Measurements from ENCODE around the gene TANGO2.

TANGO2 gene

GRCh38 chr22:20083157-20083890, 62.4 kb downstream of the TANGO2 start:
- Histone ChIP-seq H3K27ac (ENCODE audit: low read length) (no peak overlapping the region), H3K36me3 (ENCODE audit: control insufficient read depth in 1 of 2, insufficient read depth in 2 of 2, low read length in 2 of 2) (peaks cover 25 to 28% of the 10 kb centered on the region in 2 donors), H3K4me1 (ENCODE audit: control insufficient read depth in 1 of 2, insufficient read depth in 2 of 2, low read length in 2 of 2) (peaks cover 3 to 40% of the 10 kb centered on the region in 2 donors), H3K27me3 (ENCODE audit: low read depth, low read length) (no peaks in the 10 kb centered on the region), H3K4me3 (ENCODE audit: low read depth in 1 of 2, low read length in 2 of 2) (no peak overlapping the region), H3K9me3 (ENCODE audit: control insufficient read depth in 1 of 2, low read length in 2 of 2) (no peaks in the 10 kb centered on the region)

GRCh38 chr22:20083891-20084546, 63.1 kb downstream of the TANGO2 start:
- Histone ChIP-seq H3K4me1 (ENCODE audit: control insufficient read depth in 1 of 2, insufficient read depth in 2 of 2, low read length in 2 of 2) (peaks cover 3 to 40% of the 10 kb centered on the region in 2 donors), H3K9me3 (ENCODE audit: control insufficient read depth in 1 of 2, low read length in 2 of 2) (no peaks in the 10 kb centered on the region), H3K27ac (ENCODE audit: low read length) (no peak overlapping the region), H3K4me3 (ENCODE audit: low read depth in 1 of 2, low read length in 2 of 2) (no peak overlapping the region), H3K27me3 (ENCODE audit: low read depth, low read length) (no peaks in the 10 kb centered on the region), H3K36me3 (ENCODE audit: control insufficient read depth in 1 of 2, insufficient read depth in 2 of 2, low read length in 2 of 2) (peaks cover 32% of the 10 kb centered on the region in 2 donors)

- H3K4me1 ChIP-seq (ENCODE audit: control insufficient read depth in 1 of 2, insufficient read depth in 2 of 2, low read length in 2 of 2) = peaks cover 3 to 40% of the 10 kb centered on the region in 2 donors
- no peaks in the 10 kb centered on the region for H3K27me3 ChIP-seq (ENCODE audit: low read depth, low read length)
- H3K27ac ChIP-seq (ENCODE audit: low read length) = no peak overlapping the region
- no peaks in the 10 kb centered on the region for H3K9me3 ChIP-seq (ENCODE audit: control insufficient read depth in 1 of 2, low read length in 2 of 2)
- H3K36me3 ChIP-seq (ENCODE audit: control insufficient read depth in 1 of 2, insufficient read depth in 2 of 2, low read length in 2 of 2) = peaks cover 39 to 40% of the 10 kb centered on the region in 2 donors
- H3K4me3 ChIP-seq (ENCODE audit: low read depth in 1 of 2, low read length in 2 of 2) = no peak overlapping the region
Observed at GRCh38 chr22:20084547-20085413, 63.9 kb downstream of the TANGO2 start.

GRCh38 chr22:20085651-20086050, 64.7 kb downstream of the TANGO2 start:
- Histone ChIP-seq H3K4me3 (ENCODE audit: low read depth in 1 of 2, low read length in 2 of 2) (no peak overlapping the region), H3K27me3 (ENCODE audit: low read depth, low read length) (no peaks in the 10 kb centered on the region), H3K27ac (ENCODE audit: low read length) (no peak overlapping the region), H3K4me1 (ENCODE audit: control insufficient read depth in 1 of 2, insufficient read depth in 2 of 2, low read length in 2 of 2) (peaks cover 3 to 40% of the 10 kb centered on the region in 2 donors), H3K9me3 (ENCODE audit: control insufficient read depth in 1 of 2, low read length in 2 of 2) (no peaks in the 10 kb centered on the region), H3K36me3 (ENCODE audit: control insufficient read depth in 1 of 2, insufficient read depth in 2 of 2, low read length in 2 of 2) (peaks cover 48 to 49% of the 10 kb centered on the region in 2 donors)

DNA sequence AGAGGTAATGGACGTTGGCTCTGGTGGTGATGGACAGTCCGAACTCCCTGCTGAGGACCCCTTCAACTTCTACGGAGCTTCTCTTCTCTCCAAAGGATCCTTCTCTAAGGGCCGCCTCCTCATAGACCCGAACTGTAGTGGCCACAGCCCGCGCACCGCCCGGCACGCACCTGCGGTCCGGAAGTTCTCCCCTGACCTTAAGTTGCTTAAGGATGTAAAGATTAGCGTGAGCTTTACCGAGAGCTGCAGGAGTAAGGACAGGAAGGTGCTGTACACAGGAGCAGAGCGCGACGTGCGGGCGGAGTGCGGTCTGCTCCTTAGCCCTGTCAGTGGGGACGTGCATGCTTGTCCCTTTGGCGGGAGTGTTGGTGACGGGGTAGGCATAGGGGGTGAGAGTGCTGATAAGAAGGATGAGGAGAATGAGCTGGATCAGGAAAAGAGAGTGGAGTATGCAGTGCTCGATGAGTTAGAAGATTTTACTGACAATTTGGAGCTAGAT, 65.2 kb downstream of the TANGO2 start:
- Histone ChIP-seq H3K27ac (ENCODE audit: low read length) (no peak overlapping the region), H3K4me3 (ENCODE audit: low read depth in 1 of 2, low read length in 2 of 2) (no peak overlapping the region), H3K36me3 (ENCODE audit: control insufficient read depth in 1 of 2, insufficient read depth in 2 of 2, low read length in 2 of 2) (peaks cover 53 to 54% of the 10 kb centered on the region in 2 donors), H3K9me3 (ENCODE audit: control insufficient read depth in 1 of 2, low read length in 2 of 2) (no peaks in the 10 kb centered on the region), H3K27me3 (ENCODE audit: low read depth, low read length) (no peaks in the 10 kb centered on the region), H3K4me1 (ENCODE audit: control insufficient read depth in 1 of 2, insufficient read depth in 2 of 2, low read length in 2 of 2) (peaks cover 3 to 35% of the 10 kb centered on the region in 2 donors)

DNA sequence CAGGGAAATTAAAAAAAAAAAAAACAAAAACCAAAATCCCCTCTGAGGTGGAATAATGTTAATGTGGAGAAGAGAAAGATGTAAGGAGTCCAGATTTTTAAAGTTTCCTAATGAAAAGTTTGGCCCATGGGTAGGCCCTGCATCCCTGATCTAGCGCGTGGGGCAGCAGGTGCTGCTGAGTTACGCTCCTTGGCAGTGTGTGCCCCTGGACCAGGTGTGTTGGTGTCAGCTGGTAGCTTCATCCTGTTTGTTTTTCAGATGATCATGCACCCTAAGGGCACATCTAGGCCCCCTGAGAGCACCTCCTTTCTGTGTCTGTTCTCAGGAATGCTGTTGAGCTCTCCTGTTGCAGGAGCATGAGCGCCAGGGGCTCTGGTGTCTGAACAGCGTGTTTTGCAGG, 65.9 kb downstream of the TANGO2 start:
- Histone ChIP-seq H3K27me3 (ENCODE audit: low read depth, low read length) (no peaks in the 10 kb centered on the region), H3K4me3 (ENCODE audit: low read depth in 1 of 2, low read length in 2 of 2) (no peak overlapping the region), H3K27ac (ENCODE audit: low read length) (no peak overlapping the region), H3K9me3 (ENCODE audit: control insufficient read depth in 1 of 2, low read length in 2 of 2) (no peaks in the 10 kb centered on the region), H3K36me3 (ENCODE audit: control insufficient read depth in 1 of 2, insufficient read depth in 2 of 2, low read length in 2 of 2) (peaks cover 59% of the 10 kb centered on the region in 2 donors), H3K4me1 (ENCODE audit: control insufficient read depth in 1 of 2, insufficient read depth in 2 of 2, low read length in 2 of 2) (peaks cover under 1 to 29% of the 10 kb centered on the region in 2 donors)

DNA sequence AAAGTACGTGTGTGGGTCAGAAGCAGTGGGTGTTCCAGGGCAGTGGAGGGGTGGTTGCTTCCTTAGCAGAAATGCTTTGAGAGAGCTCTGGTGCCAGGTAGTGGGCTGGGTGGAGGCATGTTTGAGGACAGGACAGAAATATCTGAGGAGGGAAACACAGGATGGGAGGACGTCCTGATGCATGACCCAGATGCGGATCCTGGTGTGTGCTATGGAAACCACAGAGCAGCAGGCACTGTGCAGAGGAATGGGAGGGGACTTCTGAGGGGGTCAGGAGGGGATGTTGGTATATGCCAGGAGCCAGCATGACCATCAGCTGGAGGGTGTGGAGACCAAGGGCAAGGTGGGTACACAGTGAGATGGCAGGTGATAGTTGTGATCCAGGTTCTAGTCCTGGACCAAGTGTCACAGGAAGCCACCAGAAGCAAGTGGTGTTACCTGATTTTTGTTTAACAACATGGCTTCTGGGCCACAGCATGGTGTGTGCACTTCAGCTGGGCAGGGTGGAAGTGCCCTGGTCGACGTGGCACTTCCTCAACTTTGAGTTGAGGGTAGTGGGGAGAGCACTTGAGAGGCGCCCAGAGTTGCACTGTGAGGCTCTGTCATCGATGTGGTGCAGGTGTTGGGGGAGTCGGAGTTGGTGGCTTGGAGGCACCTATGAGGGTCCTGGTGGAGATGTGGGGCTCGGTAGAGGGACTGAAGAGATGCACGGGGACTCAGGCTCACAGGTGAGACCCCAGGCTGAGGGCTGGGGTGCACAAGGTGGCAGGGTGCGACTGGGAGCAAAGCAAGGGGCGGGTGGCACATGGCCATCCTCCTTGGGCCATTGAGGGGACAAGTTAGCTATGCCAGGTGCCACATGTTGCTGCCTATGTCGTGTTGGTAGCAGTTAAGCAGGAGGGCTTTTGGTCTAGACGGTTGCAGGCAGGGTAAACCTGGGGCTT, 66.7 kb downstream of the TANGO2 start:
- peaks cover 0 to 26% of the 10 kb centered on the region in 2 donors for H3K4me1 ChIP-seq (ENCODE audit: control insufficient read depth in 1 of 2, insufficient read depth in 2 of 2, low read length in 2 of 2)

GRCh38 chr22:20088263-20088648, 67.3 kb downstream of the TANGO2 start:
- Histone ChIP-seq H3K36me3 (ENCODE audit: control insufficient read depth in 1 of 2, insufficient read depth in 2 of 2, low read length in 2 of 2) (peaks cover 67 to 72% of the 10 kb centered on the region in 2 donors), H3K27me3 (ENCODE audit: low read depth, low read length) (no peaks in the 10 kb centered on the region), H3K4me3 (ENCODE audit: low read depth in 1 of 2, low read length in 2 of 2) (no peak overlapping the region), H3K9me3 (ENCODE audit: control insufficient read depth in 1 of 2, low read length in 2 of 2) (no peaks in the 10 kb centered on the region), H3K27ac (ENCODE audit: low read length) (no peak overlapping the region), H3K4me1 (ENCODE audit: control insufficient read depth in 1 of 2, insufficient read depth in 2 of 2, low read length in 2 of 2) (peaks cover 0 to 20% of the 10 kb centered on the region in 2 donors)

More for the DNA sequence above, 66.7 kb downstream of the TANGO2 start:
- H3K27ac ChIP-seq (ENCODE audit: low read length) = no peak overlapping the region
- H3K4me3 ChIP-seq (ENCODE audit: low read depth in 1 of 2, low read length in 2 of 2) = no peak overlapping the region
- H3K36me3 ChIP-seq (ENCODE audit: control insufficient read depth in 1 of 2, insufficient read depth in 2 of 2, low read length in 2 of 2) = peaks cover 66 to 67% of the 10 kb centered on the region in 2 donors
- H3K27me3 ChIP-seq (ENCODE audit: low read depth, low read length) = no peaks in the 10 kb centered on the region
- H3K9me3 ChIP-seq (ENCODE audit: control insufficient read depth in 1 of 2, low read length in 2 of 2) = no peaks in the 10 kb centered on the region

DNA sequence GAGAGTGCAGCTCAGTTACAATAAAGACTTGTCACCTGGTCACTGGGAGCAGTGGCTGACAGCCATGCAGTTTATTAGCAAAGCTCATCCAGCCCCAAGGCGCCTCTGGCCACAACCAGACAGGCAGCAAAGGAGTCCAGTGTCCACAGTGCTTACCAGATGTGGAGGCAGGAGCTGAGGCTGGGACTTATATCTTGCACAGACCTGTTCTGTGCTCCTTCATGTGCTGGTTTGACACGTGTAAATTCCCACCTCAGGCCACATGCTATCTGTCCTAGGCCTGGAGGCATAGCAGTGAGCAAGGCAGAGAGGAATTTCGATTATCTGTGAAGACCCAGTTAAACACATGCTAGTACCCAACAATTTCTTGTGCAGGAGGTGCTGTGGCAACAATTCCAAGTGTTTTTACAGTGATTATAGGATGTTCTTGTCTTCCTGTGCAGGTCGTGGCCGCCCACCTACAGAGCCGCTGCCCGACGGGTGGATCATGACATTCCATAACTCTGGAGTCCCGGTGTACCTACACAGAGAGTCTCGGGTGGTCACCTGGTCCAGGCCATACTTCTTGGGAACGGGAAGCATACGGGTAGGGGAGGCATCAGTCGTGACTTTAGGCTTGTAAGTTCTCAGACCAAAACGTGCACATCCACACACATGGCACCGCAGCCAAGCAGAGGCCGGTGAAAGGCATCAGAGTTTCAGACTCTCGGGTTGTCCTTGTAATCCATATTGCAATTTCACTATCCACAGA, 68.5 kb downstream of the TANGO2 start:
- Histone ChIP-seq H3K4me1 (ENCODE audit: control insufficient read depth in 1 of 2, insufficient read depth in 2 of 2, low read length in 2 of 2) (peaks cover 0 to 8% of the 10 kb centered on the region in 2 donors), H3K4me3 (ENCODE audit: low read depth in 1 of 2, low read length in 2 of 2) (no peak overlapping the region), H3K27ac (ENCODE audit: low read length) (no peak overlapping the region), H3K36me3 (ENCODE audit: control insufficient read depth in 1 of 2, insufficient read depth in 2 of 2, low read length in 2 of 2) (peaks cover 77 to 84% of the 10 kb centered on the region in 2 donors), H3K27me3 (ENCODE audit: low read depth, low read length) (no peaks in the 10 kb centered on the region), H3K9me3 (ENCODE audit: control insufficient read depth in 1 of 2, low read length in 2 of 2) (no peaks in the 10 kb centered on the region)

Measured in muscle layer of duodenum (tissue), 2 donors.